Measurements from ENCODE around the gene RBMX.

The RBMX gene

DNA sequence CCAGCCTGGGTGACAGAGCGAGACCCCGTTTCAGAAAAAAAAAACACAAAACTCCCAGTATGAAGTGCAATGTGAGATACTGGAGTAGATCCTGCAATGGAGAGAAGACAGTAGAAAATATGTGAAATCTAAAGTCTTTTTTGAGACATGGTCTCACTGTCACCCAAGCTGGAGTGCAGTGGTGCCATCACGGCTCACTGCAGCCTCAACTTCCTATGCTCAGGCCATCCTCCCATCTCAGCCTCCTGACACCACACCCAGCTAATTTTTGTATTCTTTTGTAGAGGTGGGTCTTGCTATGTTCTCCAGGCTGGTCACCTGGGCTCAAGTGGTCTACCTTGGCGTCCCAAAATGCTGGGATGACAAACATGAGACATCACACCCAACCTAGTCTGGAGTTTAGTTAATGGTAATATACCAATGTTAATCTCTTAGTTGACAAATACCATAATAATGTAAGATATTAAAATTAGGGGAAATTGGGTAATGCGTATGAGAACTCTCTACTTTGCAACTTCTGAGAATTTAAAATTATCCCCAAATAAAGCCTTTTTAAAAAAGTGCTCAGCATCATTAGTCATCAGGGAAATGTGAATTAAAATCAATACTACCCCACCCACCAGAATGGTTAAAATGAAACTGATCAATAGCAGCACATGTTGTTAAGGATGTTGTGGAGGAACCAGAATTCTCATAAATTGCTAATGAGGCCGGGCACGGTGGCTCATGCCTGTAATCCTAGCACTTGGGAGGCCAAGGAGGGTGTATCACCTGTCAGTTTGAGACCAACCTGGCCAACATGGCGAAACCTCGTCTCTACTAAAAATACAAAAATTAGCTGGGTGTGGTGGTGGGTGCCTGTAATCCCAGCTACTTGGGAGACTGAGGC, 15.0 kb downstream of the RBMX start (continued):
- TF ChIP-seq ZNF138 (tag by site-specific recombination; IDR thresholded peaks at IDR 0.05; ENCODE audit: borderline replicate concordance) (no peak), SP2 (tag by site-specific recombination; IDR thresholded peaks at IDR 0.05) (no peak), ZNF521 (tag by site-specific recombination; IDR thresholded peaks at IDR 0.05) (no peak)

DNA sequence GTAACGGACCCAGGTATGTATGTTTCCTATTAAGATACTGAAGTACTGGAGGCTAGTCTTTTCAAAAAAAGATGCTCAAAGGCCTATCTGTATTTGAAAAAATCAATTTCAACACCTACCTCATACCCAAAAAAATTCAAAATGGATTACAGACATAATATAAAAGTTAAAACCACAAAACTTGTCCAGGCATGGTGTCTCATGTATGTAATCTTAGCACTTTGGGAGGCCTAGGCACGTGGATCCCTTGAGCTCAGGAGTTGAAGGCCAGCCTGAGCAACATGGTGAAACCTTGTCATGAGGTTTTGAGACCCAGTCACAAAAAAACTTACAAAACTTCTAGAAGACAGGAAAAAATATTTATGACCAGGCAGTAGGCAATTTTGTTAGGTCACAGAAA, 16.7 kb downstream of the RBMX start:
- TF ChIP-seq MZF1 (tag by site-specific recombination; IDR thresholded peaks at IDR 0.05; ENCODE audit: borderline replicate concordance): no peak
- TF ChIP-seq ZNF623 (tag by site-specific recombination; IDR thresholded peaks at IDR 0.05): no peak
- TF ChIP-seq ZNF571 (tag by site-specific recombination; IDR thresholded peaks at IDR 0.05): no peak
- no peak for TF ChIP-seq WT1 (tag by site-specific recombination; IDR thresholded peaks at IDR 0.05)
- TF ChIP-seq KLF8 (tag by site-specific recombination; IDR thresholded peaks at IDR 0.05): no peak
- no peak for TF ChIP-seq ZNF16 (tag by site-specific recombination; IDR thresholded peaks at IDR 0.05; ENCODE audit: low read depth)
- TF ChIP-seq, protein P1, sequence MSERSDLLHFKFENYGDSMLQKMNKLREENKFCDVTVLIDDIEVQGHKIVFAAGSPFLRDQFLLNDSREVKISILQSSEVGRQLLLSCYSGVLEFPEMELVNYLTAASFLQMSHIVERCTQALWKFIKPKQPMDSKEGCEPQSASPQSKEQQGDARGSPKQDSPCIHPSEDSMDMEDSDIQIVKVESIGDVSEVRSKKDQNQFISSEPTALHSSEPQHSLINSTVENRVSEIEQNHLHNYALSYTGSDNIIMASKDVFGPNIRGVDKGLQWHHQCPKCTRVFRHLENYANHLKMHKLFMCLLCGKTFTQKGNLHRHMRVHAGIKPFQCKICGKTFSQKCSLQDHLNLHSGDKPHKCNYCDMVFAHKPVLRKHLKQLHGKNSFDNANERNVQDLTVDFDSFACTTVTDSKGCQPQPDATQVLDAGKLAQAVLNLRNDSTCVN (tag by site-specific recombination; optimal IDR thresholded peaks at IDR 0.05): no peak
- TF ChIP-seq, protein P2, sequence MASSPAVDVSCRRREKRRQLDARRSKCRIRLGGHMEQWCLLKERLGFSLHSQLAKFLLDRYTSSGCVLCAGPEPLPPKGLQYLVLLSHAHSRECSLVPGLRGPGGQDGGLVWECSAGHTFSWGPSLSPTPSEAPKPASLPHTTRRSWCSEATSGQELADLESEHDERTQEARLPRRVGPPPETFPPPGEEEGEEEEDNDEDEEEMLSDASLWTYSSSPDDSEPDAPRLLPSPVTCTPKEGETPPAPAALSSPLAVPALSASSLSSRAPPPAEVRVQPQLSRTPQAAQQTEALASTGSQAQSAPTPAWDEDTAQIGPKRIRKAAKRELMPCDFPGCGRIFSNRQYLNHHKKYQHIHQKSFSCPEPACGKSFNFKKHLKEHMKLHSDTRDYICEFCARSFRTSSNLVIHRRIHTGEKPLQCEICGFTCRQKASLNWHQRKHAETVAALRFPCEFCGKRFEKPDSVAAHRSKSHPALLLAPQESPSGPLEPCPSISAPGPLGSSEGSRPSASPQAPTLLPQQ (tag by site-specific recombination; IDR thresholded peaks at IDR 0.05): no peak
- no peak for TF ChIP-seq ZNF529 (tag by site-specific recombination; IDR thresholded peaks at IDR 0.05; ENCODE audit: insufficient replicate concordance)
- no peak for TF ChIP-seq ZNF837 (tag by site-specific recombination; IDR thresholded peaks at IDR 0.05)
- TF ChIP-seq, protein P3, sequence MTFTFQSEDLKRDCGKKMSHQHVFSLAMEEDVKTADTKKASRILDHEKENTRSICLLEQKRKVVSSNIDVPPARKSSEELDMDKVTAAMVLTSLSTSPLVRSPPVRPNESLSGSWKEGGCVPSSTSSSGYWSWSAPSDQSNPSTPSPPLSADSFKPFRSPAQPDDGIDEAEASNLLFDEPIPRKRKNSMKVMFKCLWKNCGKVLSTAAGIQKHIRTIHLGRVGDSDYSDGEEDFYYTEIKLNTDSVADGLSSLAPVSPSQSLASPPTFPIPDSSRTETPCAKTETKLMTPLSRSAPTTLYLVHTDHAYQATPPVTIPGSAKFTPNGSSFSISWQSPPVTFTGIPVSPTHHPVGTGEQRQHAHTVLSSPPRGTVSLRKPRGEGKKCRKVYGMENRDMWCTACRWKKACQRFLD (tag by site-specific recombination; IDR thresholded peaks at IDR 0.05): no peak
- TF ChIP-seq ZNF701 (tag by site-specific recombination; IDR thresholded peaks at IDR 0.05): no peak
- H3K27ac ChIP-seq (ENCODE audit: extremely low read depth, low read depth, low read length): no peak overlapping the region
- CTCF ChIA-PET: no interaction called here
- no peaks in the 10 kb centered on the region for H3K9me3 ChIP-seq (ENCODE audit: control insufficient read depth, insufficient read depth, low read depth, low read length)
- POLR2A ChIA-PET: no interaction called here
- peaks cover 42 to 70% of the 10 kb centered on the region in 2 experiments for H3K36me3 ChIP-seq (ENCODE audit: control insufficient read depth in 2 of 2, insufficient read depth in 1 of 2, low read length in 2 of 2)
- no peaks in the 10 kb centered on the region for H3K4me1 ChIP-seq (ENCODE audit: control insufficient read depth, insufficient read depth, low read length)
- no peak overlapping the region for H3K4me3 ChIP-seq (ENCODE audit: low read depth, low read length)

DNA sequence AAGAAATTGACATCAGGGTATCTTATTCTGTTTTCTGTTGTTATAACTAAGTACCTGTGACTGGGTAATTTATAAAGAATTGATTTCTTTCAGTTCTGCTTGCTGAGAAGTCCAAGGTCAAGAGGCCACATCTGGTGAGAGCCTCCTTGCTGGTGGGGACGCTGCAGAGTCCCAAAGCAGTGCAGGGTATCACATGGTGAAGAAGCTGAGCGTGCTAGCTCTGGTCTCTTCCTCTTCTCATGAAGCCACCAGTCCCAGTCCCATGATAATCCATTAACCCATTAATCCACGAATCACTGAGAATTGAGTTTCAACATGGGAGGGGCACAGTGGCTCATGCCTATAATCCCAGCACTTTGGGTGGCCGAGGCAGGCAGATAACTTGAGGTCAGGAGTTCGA, 18.0 kb downstream of the RBMX start:
- Histone ChIP-seq H3K9me3 (ENCODE audit: control insufficient read depth, insufficient read depth, low read depth, low read length) (no peaks in the 10 kb centered on the region), H3K4me1 (ENCODE audit: control insufficient read depth, insufficient read depth, low read length) (no peaks in the 10 kb centered on the region), H3K27ac (ENCODE audit: extremely low read depth, low read depth, low read length) (no peak overlapping the region), H3K36me3 (ENCODE audit: control insufficient read depth in 2 of 2, insufficient read depth in 1 of 2, low read length in 2 of 2) (peaks cover 42 to 64% of the 10 kb centered on the region in 2 experiments; a peak in 2 of 3 replicates), H3K4me3 (ENCODE audit: low read depth, low read length) (no peak overlapping the region)
- ChIA-PET CTCF (no interaction called here), POLR2A (interaction anchor here (2.5 kb wide), 1 partner anchor 17 kb away, joined by 10 read pairs; the partner anchor contains the start of gene RBMX)
- TF ChIP-seq ZNF335 (tag by site-specific recombination; conservative IDR thresholded peaks at IDR 0.05) (no peak), ZNF510 (tag by site-specific recombination; IDR thresholded peaks at IDR 0.05; ENCODE audit: insufficient replicate concordance) (no peak), GLIS1 (tag by site-specific recombination; IDR thresholded peaks at IDR 0.05) (no peak), KLF16 (tag by site-specific recombination; IDR thresholded peaks at IDR 0.05) (no peak), ZNF610 (tag by site-specific recombination; IDR thresholded peaks at IDR 0.05; ENCODE audit: borderline replicate concordance) (no peak), ZNF48 (tag by site-specific recombination; IDR thresholded peaks at IDR 0.05) (no peak), ZNF391 (tag by site-specific recombination; IDR thresholded peaks at IDR 0.05; ENCODE audit: borderline replicate concordance, low read depth) (no peak), KLF10 (tag by site-specific recombination; IDR thresholded peaks at IDR 0.05) (no peak), ZNF423 (tag by site-specific recombination; IDR thresholded peaks at IDR 0.05) (no peak), ZNF366 (tag by site-specific recombination; conservative IDR thresholded peaks at IDR 0.05) (no peak), ZNF571 (tag by site-specific recombination; IDR thresholded peaks at IDR 0.05) (no peak), HOXD13 (CRISPR knock-in tag; IDR thresholded peaks at IDR 0.05; ENCODE audit: borderline replicate concordance) (no peak)
- TF ChIP-seq, protein P4, sequence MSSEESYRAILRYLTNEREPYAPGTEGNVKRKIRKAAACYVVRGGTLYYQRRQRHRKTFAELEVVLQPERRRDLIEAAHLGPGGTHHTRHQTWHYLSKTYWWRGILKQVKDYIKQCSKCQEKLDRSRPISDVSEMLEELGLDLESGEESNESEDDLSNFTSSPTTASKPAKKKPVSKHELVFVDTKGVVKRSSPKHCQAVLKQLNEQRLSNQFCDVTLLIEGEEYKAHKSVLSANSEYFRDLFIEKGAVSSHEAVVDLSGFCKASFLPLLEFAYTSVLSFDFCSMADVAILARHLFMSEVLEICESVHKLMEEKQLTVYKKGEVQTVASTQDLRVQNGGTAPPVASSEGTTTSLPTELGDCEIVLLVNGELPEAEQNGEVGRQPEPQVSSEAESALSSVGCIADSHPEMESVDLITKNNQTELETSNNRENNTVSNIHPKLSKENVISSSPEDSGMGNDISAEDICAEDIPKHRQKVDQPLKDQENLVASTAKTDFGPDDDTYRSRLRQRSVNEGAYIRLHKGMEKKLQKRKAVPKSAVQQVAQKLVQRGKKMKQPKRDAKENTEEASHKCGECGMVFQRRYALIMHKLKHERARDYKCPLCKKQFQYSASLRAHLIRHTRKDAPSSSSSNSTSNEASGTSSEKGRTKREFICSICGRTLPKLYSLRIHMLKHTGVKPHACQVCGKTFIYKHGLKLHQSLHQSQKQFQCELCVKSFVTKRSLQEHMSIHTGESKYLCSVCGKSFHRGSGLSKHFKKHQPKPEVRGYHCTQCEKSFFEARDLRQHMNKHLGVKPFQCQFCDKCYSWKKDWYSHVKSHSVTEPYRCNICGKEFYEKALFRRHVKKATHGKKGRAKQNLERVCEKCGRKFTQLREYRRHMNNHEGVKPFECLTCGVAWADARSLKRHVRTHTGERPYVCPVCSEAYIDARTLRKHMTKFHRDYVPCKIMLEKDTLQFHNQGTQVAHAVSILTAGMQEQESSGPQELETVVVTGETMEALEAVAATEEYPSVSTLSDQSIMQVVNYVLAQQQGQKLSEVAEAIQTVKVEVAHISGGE (tag by site-specific recombination; conservative IDR thresholded peaks at IDR 0.05; ENCODE audit: low read depth): no peak
